Measurements from ENCODE around the gene PIP5K1B.

Gene PIP5K1B

DNA sequence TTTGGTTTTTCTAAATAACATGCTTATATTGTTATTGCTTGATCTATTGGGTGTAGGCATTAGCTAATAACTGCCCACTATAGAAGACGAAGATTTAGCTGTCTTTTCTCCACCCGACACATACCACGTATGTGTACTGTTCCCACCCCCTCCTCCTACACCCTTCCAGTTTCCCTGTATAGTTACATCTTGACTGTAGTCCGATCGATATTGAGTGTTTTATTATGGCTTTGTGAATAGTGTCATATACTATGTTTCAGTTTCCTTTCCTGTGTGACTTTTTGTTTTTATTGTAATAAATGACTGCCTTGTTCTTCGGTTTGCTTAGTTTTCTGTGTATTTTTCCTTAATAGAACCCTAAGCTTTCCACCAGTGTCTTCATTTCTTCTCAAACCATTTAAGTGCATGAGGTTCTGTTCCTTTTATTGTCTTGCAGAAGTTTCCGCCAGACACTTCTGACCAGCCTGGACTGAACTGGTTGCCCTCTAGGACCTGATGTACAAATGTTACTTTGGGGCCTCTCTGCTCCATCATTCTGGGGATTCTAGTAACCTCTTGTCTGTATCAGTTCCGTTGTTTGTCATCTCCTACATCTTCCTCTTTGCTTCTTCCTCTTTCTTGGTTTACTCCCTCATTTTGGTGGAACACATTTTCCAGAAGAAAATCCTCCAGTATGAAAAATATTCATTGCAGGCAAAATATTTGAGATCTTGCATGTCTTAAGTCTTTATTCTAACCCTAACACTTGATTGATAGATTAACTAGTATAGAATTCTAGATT lies 247.0 kb downstream of the PIP5K1B start:
- DNase-seq (ENCODE audit: insufficient read length) (no peak), FAIRE-seq (peak; percentile 73)
- TF ChIP-seq POLR2AphosphoS5 (IDR thresholded peaks at IDR 0.05; ENCODE audit: low read depth, low read length): peak; percentile 26; the same call in 1 of the 2 replicates
- no peak for TF ChIP-seq TAF1 (IDR thresholded peaks at IDR 0.05; ENCODE audit: borderline replicate concordance, low read depth, low read length)

- no peak for DNase-seq (ENCODE audit: insufficient read length)
- peak; percentile 5 for FAIRE-seq
- TF ChIP-seq TAF1 (IDR thresholded peaks at IDR 0.05; ENCODE audit: borderline replicate concordance, low read depth, low read length) (no peak), POLR2AphosphoS5 (IDR thresholded peaks at IDR 0.05; ENCODE audit: low read depth, low read length) (no peak), POLR2A (IDR thresholded peaks at IDR 0.05; ENCODE audit: low read depth, low read length) (no peak)
Observed at GRCh38 chr9:68953771-68954170, 248.7 kb downstream of the PIP5K1B start.

DNA sequence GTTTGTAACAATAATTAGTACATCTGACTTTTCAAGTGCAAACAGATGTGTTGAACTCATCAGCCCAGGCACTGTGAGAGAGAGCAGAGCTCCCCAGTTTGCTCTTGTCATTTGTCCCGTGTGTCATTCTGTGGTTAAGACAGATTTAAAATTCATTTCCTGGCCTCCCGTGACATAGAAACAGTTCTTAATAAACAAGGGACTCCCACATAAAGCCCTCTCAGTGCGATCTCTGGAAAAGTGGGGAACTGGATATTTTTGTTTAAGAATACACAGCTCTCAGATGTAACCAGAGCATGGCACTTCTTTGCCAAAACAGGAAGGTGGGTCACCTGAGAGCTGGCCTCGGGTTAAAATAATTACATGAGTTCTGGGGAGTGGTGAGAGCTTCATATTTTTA lies 250.3 kb downstream of the PIP5K1B start:
- peak; percentile 54 for FAIRE-seq
- no peak for DNase-seq (ENCODE audit: insufficient read length)

GRCh38 chr9:68957479-68957878 lies 252.4 kb downstream of the PIP5K1B start:
- DNase-seq (ENCODE audit: insufficient read length) (no peak), FAIRE-seq (no peak)
- TF ChIP-seq TAF1 (IDR thresholded peaks at IDR 0.05; ENCODE audit: borderline replicate concordance, low read depth, low read length): no peak
- TF ChIP-seq POLR2AphosphoS5 (IDR thresholded peaks at IDR 0.05; ENCODE audit: low read depth, low read length): no peak
- no peak for TF ChIP-seq POLR2A (IDR thresholded peaks at IDR 0.05; ENCODE audit: low read depth, low read length)

More for the DNA sequence above, 250.3 kb downstream of the PIP5K1B start:
- no peak for TF ChIP-seq POLR2AphosphoS5 (IDR thresholded peaks at IDR 0.05; ENCODE audit: low read depth, low read length)
- TF ChIP-seq TAF1 (IDR thresholded peaks at IDR 0.05; ENCODE audit: borderline replicate concordance, low read depth, low read length): no peak

DNA sequence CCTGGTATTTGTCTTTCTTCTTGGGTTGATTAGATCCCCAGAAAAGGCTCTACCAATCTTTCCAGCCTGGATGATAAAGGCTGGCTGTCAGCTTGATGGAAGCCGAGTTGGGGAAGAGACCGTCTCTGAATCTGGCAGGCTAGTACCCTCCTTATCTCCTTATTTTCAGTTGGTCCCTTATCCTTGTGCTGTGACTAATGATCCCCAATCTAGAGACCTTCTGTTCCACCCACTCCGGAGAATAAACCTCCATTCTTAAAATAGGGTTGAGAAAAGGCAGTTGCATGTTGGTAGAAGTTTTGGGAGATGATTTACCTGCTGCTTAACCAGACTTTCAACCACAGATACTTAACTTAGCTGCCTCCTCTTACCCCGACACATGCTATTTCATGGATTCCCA lies 256.5 kb downstream of the PIP5K1B start:
- FAIRE-seq (no peak), DNase-seq (ENCODE audit: insufficient read length) (no peak)
- TF ChIP-seq POLR2A (IDR thresholded peaks at IDR 0.05; ENCODE audit: low read depth, low read length) (no peak), POLR2AphosphoS5 (IDR thresholded peaks at IDR 0.05; ENCODE audit: low read depth, low read length) (no peak), TAF1 (IDR thresholded peaks at IDR 0.05; ENCODE audit: borderline replicate concordance, low read depth, low read length) (no peak)

DNA sequence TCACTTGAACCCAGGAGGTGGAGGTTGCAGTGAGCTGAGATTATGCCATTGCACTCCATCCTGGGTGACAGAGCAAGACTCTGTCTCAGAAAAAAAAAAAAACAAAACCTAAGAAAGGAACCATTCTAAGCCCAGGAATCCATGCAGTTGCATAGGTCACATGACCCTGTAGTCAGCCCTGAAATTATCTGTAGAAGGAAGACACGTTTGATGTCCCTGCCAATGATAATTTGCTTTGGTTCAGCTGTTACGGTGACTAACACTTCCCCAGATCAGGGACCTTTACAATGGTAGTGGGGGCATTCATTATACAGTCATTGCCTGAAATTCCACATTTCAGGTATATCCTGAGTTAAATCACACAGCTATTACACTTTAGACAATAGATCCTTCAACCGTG lies 258.4 kb downstream of the PIP5K1B start:
- DNase-seq (ENCODE audit: insufficient read length) (no peak), FAIRE-seq (no peak)
- TF ChIP-seq POLR2A (IDR thresholded peaks at IDR 0.05; ENCODE audit: low read depth, low read length) (no peak), TAF1 (IDR thresholded peaks at IDR 0.05; ENCODE audit: borderline replicate concordance, low read depth, low read length) (no peak), POLR2AphosphoS5 (IDR thresholded peaks at IDR 0.05; ENCODE audit: low read depth, low read length) (no peak)

GRCh38 chr9:68964102-68964541 lies 259.1 kb downstream of the PIP5K1B start:
- FAIRE-seq (no peak), DNase-seq (ENCODE audit: insufficient read length) (no peak)
- TF ChIP-seq POLR2A (IDR thresholded peaks at IDR 0.05; ENCODE audit: low read depth, low read length): no peak
- no peak for TF ChIP-seq TAF1 (IDR thresholded peaks at IDR 0.05; ENCODE audit: borderline replicate concordance, low read depth, low read length)
- no peak for TF ChIP-seq POLR2AphosphoS5 (IDR thresholded peaks at IDR 0.05; ENCODE audit: low read depth, low read length)

GRCh38 chr9:68964765-68965164 lies 259.7 kb downstream of the PIP5K1B start:
- DNase-seq (ENCODE audit: insufficient read length) (no peak), FAIRE-seq (no peak)
- TF ChIP-seq TAF1 (IDR thresholded peaks at IDR 0.05; ENCODE audit: borderline replicate concordance, low read depth, low read length) (no peak), POLR2AphosphoS5 (IDR thresholded peaks at IDR 0.05; ENCODE audit: low read depth, low read length) (no peak), POLR2A (IDR thresholded peaks at IDR 0.05; ENCODE audit: low read depth, low read length) (no peak)

GRCh38 chr9:68966496-68966944 lies 261.5 kb downstream of the PIP5K1B start:
- FAIRE-seq: peak; percentile 74
- TF ChIP-seq TAF1 (IDR thresholded peaks at IDR 0.05; ENCODE audit: borderline replicate concordance, low read depth, low read length) (no peak), POLR2A (IDR thresholded peaks at IDR 0.05; ENCODE audit: low read depth, low read length) (no peak), POLR2AphosphoS5 (IDR thresholded peaks at IDR 0.05; ENCODE audit: low read depth, low read length) (no peak)
- no peak for DNase-seq (ENCODE audit: insufficient read length)

DNA sequence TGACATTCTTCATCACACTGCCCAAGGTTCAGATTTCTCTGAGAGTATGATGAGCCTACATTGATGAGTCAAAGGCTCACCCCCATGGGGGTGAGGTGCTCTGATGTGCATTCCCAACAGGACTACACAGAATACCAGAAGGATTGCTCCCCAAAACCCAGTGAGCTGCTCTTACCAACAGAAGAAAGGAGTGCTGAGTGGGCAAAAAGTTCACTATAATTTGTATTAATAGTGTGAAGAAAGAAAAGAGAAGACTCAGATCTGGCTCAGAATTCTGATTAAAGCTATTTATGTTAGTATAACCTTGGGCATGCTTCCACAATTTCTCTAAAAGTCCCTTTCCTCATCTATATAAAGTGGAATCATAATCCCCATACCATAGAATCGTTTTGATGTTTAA lies 262.8 kb downstream of the PIP5K1B start:
- no peak for FAIRE-seq
- TF ChIP-seq TAF1 (IDR thresholded peaks at IDR 0.05; ENCODE audit: borderline replicate concordance, low read depth, low read length) (no peak), POLR2A (IDR thresholded peaks at IDR 0.05; ENCODE audit: low read depth, low read length) (no peak), POLR2AphosphoS5 (IDR thresholded peaks at IDR 0.05; ENCODE audit: low read depth, low read length) (no peak)

GRCh38 chr9:68969538-68969937 lies 264.5 kb downstream of the PIP5K1B start:
- TF ChIP-seq TAF1 (IDR thresholded peaks at IDR 0.05; ENCODE audit: borderline replicate concordance, low read depth, low read length): no peak
- TF ChIP-seq POLR2AphosphoS5 (IDR thresholded peaks at IDR 0.05; ENCODE audit: low read depth, low read length): no peak
- TF ChIP-seq POLR2A (IDR thresholded peaks at IDR 0.05; ENCODE audit: low read depth, low read length): no peak
- DNase-seq (ENCODE audit: insufficient read length): no peak
- FAIRE-seq: no peak

More for the DNA sequence above, 262.8 kb downstream of the PIP5K1B start:
- DNase-seq (ENCODE audit: insufficient read length): no peak

DNA sequence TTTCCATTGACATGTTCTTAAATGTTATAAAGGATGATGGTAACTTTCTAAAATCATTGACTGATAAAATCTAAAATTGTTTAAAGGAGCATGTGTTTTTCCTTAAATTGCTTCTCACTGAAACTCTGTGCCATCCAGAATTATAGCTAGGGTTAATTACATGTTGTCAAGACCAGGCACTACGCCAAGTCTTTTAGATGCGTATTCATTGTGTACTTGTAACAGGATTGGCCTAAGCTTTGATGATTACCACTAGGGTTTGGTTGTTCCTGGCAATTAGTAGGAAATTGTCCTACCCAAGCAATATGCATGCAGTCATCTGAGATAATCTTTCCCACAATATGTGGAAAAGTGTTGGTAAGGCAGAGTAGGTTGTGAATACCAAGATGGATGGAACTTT lies 265.1 kb downstream of the PIP5K1B start:
- DNase-seq (ENCODE audit: insufficient read length): no peak
- FAIRE-seq: no peak
- no peak for TF ChIP-seq TAF1 (IDR thresholded peaks at IDR 0.05; ENCODE audit: borderline replicate concordance, low read depth, low read length)
- TF ChIP-seq POLR2A (IDR thresholded peaks at IDR 0.05; ENCODE audit: low read depth, low read length): no peak
- TF ChIP-seq POLR2AphosphoS5 (IDR thresholded peaks at IDR 0.05; ENCODE audit: low read depth, low read length): no peak
